ENCODE data around the gene HMGCR.

HMGCR gene

GRCh38 chr5:75335486-75335885 lies 1.5 kb upstream of the HMGCR start:
- TF ChIP-seq CTCF (IDR thresholded peaks at IDR 0.05; ENCODE audit: poor library complexity, severe bottlenecking), result no peak
- ATAC-seq (ENCODE audit: low read depth) (no peak), DNase-seq (ENCODE audit: low spot score) (no peak)
- Histone ChIP-seq H3K4me1 (ENCODE audit: insufficient read depth, poor library complexity, severe bottlenecking) (peaks cover 15% of the 10 kb centered on the region), H3K27me3 (ENCODE audit: insufficient read depth, poor library complexity, severe bottlenecking) (no peaks in the 10 kb centered on the region), H3K9me3 (ENCODE audit: severe bottlenecking) (no peaks in the 10 kb centered on the region), H3K27ac (ENCODE audit: poor library complexity, severe bottlenecking) (peak overlapping the region; percentile 86), H3K36me3 (ENCODE audit: low read depth) (peaks cover 21% of the 10 kb centered on the region), H3K4me3 (ENCODE audit: severe bottlenecking) (no peak overlapping the region)

- Histone ChIP-seq H3K27me3 (ENCODE audit: insufficient read depth, poor library complexity, severe bottlenecking) (no peaks in the 10 kb centered on the region), H3K4me3 (ENCODE audit: severe bottlenecking) (peak overlapping the region; percentile 89), H3K4me1 (ENCODE audit: insufficient read depth, poor library complexity, severe bottlenecking) (peaks cover 19% of the 10 kb centered on the region), H3K9me3 (ENCODE audit: severe bottlenecking) (no peaks in the 10 kb centered on the region), H3K36me3 (ENCODE audit: low read depth) (peaks cover 26% of the 10 kb centered on the region), H3K27ac (ENCODE audit: poor library complexity, severe bottlenecking) (peak overlapping the region; percentile 86)
- no peak for TF ChIP-seq CTCF (IDR thresholded peaks at IDR 0.05; ENCODE audit: poor library complexity, severe bottlenecking)
- DNase-seq (ENCODE audit: low spot score) (no peak), ATAC-seq (ENCODE audit: low read depth) (peak; percentile 59)
Observed at GRCh38 chr5:75335952-75336614, 937 bp upstream of the HMGCR start.

- Histone ChIP-seq H3K27ac (ENCODE audit: poor library complexity, severe bottlenecking) (peak overlapping the region; percentile 86), H3K27me3 (ENCODE audit: insufficient read depth, poor library complexity, severe bottlenecking) (no peaks in the 10 kb centered on the region), H3K36me3 (ENCODE audit: low read depth) (peaks cover 40% of the 10 kb centered on the region), H3K4me3 (ENCODE audit: severe bottlenecking) (peak overlapping the region; percentile 89), H3K9me3 (ENCODE audit: severe bottlenecking) (no peaks in the 10 kb centered on the region), H3K4me1 (ENCODE audit: insufficient read depth, poor library complexity, severe bottlenecking) (peaks cover 33% of the 10 kb centered on the region)
- peak; percentile 68 for DNase-seq (ENCODE audit: low spot score)
- no peak for TF ChIP-seq CTCF (IDR thresholded peaks at IDR 0.05; ENCODE audit: poor library complexity, severe bottlenecking)
- no peak for ATAC-seq (ENCODE audit: low read depth)
Observed at GRCh38 chr5:75337366-75338021, 474 bp downstream of the HMGCR start.

DNA sequence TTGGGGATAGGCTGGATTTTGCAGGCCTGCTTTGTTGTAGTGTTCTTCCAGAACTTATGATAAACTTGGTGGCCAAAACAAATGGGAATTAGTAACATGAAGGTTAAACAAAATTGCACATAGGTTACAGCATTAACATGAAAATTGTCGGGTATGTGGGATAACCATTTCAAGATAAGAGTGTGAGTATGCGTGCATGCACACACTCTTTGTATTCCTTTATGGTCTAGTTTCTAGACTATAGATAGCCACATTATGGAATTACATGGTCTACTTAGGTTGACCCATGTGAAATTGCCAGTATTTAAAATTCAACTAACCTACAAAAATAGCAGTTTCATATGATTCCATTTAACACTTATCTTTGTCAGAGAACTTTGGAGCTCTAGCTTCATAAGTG lies 1.4 kb downstream of the HMGCR start:
- DNase-seq (ENCODE audit: low spot score) (no peak), ATAC-seq (ENCODE audit: low read depth) (no peak)
- Histone ChIP-seq H3K4me3 (ENCODE audit: severe bottlenecking) (peak overlapping the region; percentile 89), H3K27ac (ENCODE audit: poor library complexity, severe bottlenecking) (peak overlapping the region; percentile 86), H3K27me3 (ENCODE audit: insufficient read depth, poor library complexity, severe bottlenecking) (no peaks in the 10 kb centered on the region), H3K4me1 (ENCODE audit: insufficient read depth, poor library complexity, severe bottlenecking) (peaks cover 38% of the 10 kb centered on the region), H3K9me3 (ENCODE audit: severe bottlenecking) (no peaks in the 10 kb centered on the region), H3K36me3 (ENCODE audit: low read depth) (peaks cover 49% of the 10 kb centered on the region)
- TF ChIP-seq CTCF (IDR thresholded peaks at IDR 0.05; ENCODE audit: poor library complexity, severe bottlenecking), result no peak
